RCC 7860 (cell line): ENCODE data around the gene ALK.
"Not testable (repeated sequence)": the region's sequence is repeated elsewhere in the genome, so short reads cannot be mapped to it uniquely, and the experiment has no call there.

Experiments used
- DNase-seq: peaks from one replicate; pipeline ENCODE4 v3.0.0-alpha.2; 2015; ENCODE audit warnings: low spot score
- FAIRE-seq: peaks from 2 replicates; lab custom pipeline; 2012; peaks lifted over from hg19 to GRCh38; lab: Jason Lieb, UNC

The ALK gene

GRCh38 chr2:29269765-29270109 is 651.6 kb downstream of the ALK start:
- FAIRE-seq (no peak), DNase-seq (no peak)

DNA sequence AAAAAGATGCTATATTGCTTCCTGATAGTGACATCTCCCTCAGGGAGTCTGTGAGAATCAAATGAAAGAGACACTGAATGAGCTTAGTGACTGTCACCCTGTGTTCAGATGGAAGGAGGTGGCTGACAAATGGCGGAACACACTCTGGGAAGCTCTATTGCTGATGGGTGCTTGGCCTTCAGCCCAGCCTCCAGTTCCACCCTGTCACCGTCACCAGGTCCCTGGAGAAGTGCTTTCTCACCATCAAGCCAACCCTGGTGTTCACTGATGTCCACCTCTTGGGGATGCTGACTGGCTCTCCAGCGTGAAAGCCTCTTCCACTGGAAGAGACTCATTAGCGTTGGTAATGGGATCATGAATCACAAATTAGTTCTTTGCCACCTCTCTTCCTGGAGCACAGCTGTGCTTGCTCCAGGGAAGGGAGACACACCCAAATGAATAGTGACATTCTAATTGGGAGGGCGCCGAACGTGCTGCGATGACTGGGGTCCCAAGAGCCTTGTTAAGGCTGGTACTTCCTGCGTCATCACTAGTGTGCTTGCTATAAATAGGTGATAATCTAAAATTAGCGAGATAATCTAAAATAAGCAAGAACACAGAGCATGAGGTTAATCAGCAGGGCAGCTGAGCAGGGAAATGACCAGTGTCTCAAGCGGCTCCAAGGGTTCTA is 652.2 kb downstream of the ALK start:
- DNase-seq (no peak), FAIRE-seq (no peak)

GRCh38 chr2:29267720-29268119 is 653.7 kb downstream of the ALK start:
- FAIRE-seq (no peak), DNase-seq (no peak)

DNA sequence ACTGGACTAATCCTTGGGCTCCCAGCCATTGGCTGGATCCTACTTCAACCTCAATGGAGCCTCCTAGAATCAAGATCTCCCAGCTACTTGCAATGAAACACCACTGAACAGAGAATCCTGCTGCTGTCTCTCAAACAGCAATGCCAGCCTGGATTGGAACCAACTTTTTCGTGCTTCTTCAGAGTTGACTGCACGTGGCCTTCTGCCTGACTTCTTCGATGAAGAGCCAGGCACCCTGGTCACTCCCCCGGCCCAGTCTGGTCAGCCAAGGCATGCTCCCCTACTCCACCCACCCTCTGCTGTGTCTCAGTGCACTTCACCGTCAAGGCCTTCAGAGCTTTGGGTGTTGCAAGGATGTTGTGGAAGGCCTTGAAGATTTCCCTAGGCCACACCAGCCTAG is 657.5 kb downstream of the ALK start:
- FAIRE-seq, result no peak

DNA sequence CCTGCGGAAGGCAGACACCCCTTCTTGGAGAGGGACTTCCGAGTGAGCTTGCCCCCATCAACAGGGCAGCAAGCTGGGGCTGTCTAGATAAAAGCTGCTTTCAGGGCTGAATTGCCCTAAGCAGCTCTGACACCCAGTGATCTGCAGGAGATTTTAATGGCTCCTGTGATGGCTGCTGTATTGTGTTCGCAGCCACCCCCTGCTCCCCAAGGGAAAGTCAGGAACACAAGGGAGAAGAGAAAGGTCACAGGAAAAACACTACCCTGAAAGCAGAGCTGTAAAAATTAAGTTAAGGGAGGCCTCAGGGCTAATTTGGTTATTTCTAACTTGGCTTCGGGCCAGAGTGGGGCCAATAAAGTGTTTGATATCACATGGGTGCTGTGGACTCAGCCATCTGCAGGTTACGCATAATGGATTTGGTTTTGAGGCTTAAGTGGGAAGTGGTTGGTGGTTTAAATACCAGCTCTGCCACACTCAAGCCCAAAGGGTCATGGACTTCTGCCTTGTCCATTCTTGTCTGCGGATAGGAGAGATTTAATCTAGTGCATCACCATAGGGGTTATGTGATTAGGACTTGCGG is 658.6 kb downstream of the ALK start:
- DNase-seq, result no peak
- FAIRE-seq, result no peak

More for the DNA sequence above, 657.5 kb downstream of the ALK start:
- DNase-seq, result no peak

DNA sequence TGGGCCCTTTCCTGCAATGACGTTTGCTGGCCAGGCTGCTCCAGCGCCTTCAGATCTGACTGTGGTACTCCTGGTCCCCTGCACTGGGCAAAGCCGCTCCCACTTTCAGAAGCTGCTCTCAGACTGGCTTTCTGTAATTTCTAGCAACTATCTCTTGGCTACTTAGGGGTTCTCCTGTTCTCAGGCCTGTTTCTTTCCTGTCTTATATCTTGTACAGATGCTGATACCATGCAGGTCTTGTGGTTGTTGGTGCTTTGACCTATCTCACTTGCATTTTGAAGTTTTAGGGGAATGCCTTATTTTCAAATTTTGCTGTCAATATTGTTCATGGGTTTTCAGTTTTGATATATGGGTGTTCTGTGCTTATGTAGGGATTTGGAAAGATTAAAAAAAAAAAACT is 660.4 kb downstream of the ALK start:
- FAIRE-seq (no peak), DNase-seq (no peak)

GRCh38 chr2:29260142-29260772 is 661.1 kb downstream of the ALK start:
- no peak for FAIRE-seq
- no peak for DNase-seq

GRCh38 chr2:29259221-29259620 is 662.2 kb downstream of the ALK start:
- no peak for FAIRE-seq
- no peak for DNase-seq

- FAIRE-seq (no peak), DNase-seq (no peak)
These were observed 666.4 kb downstream of the ALK start for GRCh38 chr2:29255004-29255403.

DNA sequence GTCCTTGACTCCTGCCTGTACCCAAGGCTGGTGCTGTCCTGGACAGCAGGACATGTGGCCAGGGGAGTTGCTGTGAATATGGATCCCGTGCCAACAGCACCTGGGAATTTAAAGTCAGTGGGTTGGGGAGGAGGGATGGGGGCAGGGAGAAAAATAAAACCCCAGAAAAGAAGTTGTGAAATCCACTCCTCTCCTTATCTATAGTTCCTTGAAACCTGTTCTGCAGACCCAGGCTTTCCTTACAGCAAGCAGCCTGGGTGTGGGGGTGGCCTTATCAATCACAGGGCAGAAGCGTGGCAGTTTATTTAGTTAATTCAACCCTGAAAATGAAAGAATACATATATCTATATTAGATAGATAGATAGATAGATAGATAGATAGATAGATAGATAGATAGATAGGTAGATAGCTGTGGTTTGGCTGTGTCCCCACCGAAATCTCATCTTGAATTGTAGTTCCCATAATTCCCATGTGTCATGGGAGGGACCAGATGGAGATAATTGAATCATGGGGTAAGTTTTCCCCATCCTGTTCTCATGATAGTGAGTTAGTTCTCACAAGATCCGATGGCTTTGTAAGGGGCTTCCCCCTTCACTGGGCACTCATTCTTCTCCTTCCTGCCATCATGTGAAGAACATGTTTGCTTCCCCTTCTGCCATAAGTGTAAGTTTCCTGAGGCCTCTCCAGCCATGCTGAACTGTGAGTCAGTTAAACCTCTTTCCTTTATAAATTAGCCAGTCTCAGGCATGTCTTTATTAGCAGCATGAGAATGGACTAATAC is 667.7 kb downstream of the ALK start:
- not testable (repeated sequence) for DNase-seq, FAIRE-seq

GRCh38 chr2:29253026-29253425 is 668.4 kb downstream of the ALK start:
- FAIRE-seq (no peak), DNase-seq (no peak)

GRCh38 chr2:29251406-29251805 is 670.0 kb downstream of the ALK start:
- FAIRE-seq, result no peak
- no peak for DNase-seq

- no peak for DNase-seq
- FAIRE-seq, result no peak
These were observed 670.4 kb downstream of the ALK start for GRCh38 chr2:29250977-29251376.

GRCh38 chr2:29249666-29250253 is 671.6 kb downstream of the ALK start:
- FAIRE-seq, result no peak
- DNase-seq, result no peak

GRCh38 chr2:29247336-29247914 is 674.0 kb downstream of the ALK start:
- DNase-seq, result no peak
- FAIRE-seq, result no peak

DNA sequence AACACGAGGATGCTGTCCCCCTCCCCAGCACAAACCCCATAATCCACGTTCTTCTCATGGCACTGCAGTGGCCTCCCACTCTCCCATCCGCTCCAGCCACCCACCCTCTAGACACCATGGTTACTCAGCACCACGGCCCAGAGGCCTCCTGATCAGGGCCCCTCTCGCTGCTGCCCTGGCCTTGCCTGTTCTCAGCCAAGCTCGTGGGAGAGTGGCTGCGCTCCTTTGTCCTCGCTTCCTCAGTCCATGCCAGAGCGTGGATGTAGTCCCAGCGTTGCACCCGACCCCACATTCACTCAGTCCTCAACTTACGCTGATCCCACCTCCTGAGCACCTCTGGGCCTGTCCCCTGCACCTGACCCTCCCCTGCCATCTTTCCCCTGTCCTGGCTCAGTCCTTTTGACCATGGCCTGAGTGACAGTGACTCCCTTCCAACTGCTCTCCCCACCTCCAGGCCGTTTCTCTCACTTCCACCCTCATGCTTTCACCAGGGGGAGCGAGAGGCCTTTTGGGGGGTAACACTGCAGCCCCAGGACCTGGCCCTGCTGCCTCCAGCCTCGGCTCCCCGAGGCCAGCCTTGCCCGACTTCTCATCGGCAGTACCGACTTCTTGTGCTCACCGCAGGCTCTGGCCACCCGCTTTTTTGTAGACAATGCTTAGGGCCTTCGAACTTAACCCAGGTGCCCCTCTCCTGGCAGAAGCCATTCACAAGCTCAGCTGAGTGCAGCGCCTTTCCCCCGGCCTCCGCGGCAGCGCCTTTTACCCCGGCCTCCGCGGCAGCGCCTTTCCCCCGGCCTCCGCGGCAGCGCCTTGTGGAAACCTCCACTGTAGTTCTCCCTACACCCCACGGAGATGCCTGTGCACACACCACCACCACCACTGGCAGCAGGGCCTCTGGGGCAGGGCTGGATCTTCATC is 674.7 kb downstream of the ALK start:
- no peak for FAIRE-seq
- no peak for DNase-seq

GRCh38 chr2:29245742-29246382 is 675.5 kb downstream of the ALK start:
- FAIRE-seq (no peak), DNase-seq (no peak)

GRCh38 chr2:29245035-29245741 is 676.2 kb downstream of the ALK start:
- FAIRE-seq, DNase-seq: not testable (repeated sequence)
